Mammary epithelial cell (primary cell): ENCODE measurements around the gene TKFC.

Source experiments
- CTCF ChIP-seq, 2 donors: IDR thresholded peaks in 1 of 2; conservative IDR thresholded peaks in 1 of 2; 2 replicates each; pipeline ENCODE4 v1.5.1; 2011 to 2012; ENCODE audit warnings: inconsistent platforms in 2 of 2, low read length in 2 of 2, mild to moderate bottlenecking in 2 of 2, control low read depth in 1 of 2, low read depth in 1 of 2; ENCODE audit not compliant: insufficient read depth in 1 of 2; ENCODE audit errors: extremely low read depth in 1 of 2
- EZH2 ChIP-seq: IDR thresholded peaks from 2 replicates; pipeline ENCODE4 v1.6.1; 2012; ENCODE audit warnings: low read length, inconsistent platforms, borderline replicate concordance

- no peak for TF ChIP-seq CTCF (conservative IDR thresholded peaks at IDR 0.05 in 1 of 2, IDR thresholded peaks at IDR 0.05 in 1 of 2; ENCODE audit: extremely low read depth in 1 of 2, insufficient read depth in 1 of 2, low read depth in 1 of 2, low read length in 2 of 2)
- TF ChIP-seq EZH2: no peak
These were observed 689 bp upstream of the TKFC start for GRCh38 chr11:61332281-61332796.
